Effector memory CD8-positive, alpha-beta T cell (primary cell): Measurements from ENCODE around the gene NSUN2.

Experiments used
- ATAC-seq: fragments of 150-1000 bp; cut with Tn5 transposase; replicated peaks from 2 replicates; pipeline ENCODE4 v1.10.0; 2021; ENCODE audit warnings: mild to moderate bottlenecking, moderate library complexity
- DNase-seq, 3 experiments: peaks; one replicate each; pipeline ENCODE4 v3.0.0; 2021
- H3K27ac Mint-ChIP-seq, 2 donors: one replicate each; pipeline ENCODE4 v1.8.0; 2022; ENCODE audit warnings: mild to moderate bottlenecking in 2 of 2, mixed read lengths in 2 of 2, moderate library complexity in 2 of 2
- H3K27me3 Mint-ChIP-seq, 2 donors: one replicate each; pipeline ENCODE4 v1.8.0; 2022; ENCODE audit warnings: mixed read lengths in 2 of 2
- H3K36me3 Mint-ChIP-seq: one replicate; pipeline ENCODE4 v1.8.0; 2022; ENCODE audit warnings: mild to moderate bottlenecking, moderate library complexity, mixed read lengths; ENCODE audit not compliant: insufficient read depth
- H3K4me1 Mint-ChIP-seq, 2 donors: one replicate each; pipeline ENCODE4 v1.8.0; 2022; ENCODE audit warnings: low read depth in 2 of 2, mixed read lengths in 2 of 2
- H3K4me3 Mint-ChIP-seq, 2 donors: one replicate each; pipeline ENCODE4 v1.8.0; 2022; ENCODE audit warnings: mild to moderate bottlenecking in 2 of 2, mixed read lengths in 2 of 2, moderate library complexity in 2 of 2
- H3K9me3 Mint-ChIP-seq, 2 donors: one replicate each; pipeline ENCODE4 v1.8.0; 2022; ENCODE audit warnings: mixed read lengths in 2 of 2

Gene NSUN2

GRCh38 chr5:6607559-6607936 is 25.3 kb downstream of the NSUN2 start:
- Mint-ChIP-seq H3K36me3 (peaks cover 97% of the 10 kb centered on the region), H3K4me1 (peaks cover 1 to 5% of the 10 kb centered on the region in 2 donors), H3K4me3 (no peak overlapping the region), H3K27me3 (no peaks in the 10 kb centered on the region), H3K9me3 (no peaks in the 10 kb centered on the region), H3K27ac (no peak overlapping the region)
- DNase-seq (no peak), ATAC-seq (no peak)

DNA sequence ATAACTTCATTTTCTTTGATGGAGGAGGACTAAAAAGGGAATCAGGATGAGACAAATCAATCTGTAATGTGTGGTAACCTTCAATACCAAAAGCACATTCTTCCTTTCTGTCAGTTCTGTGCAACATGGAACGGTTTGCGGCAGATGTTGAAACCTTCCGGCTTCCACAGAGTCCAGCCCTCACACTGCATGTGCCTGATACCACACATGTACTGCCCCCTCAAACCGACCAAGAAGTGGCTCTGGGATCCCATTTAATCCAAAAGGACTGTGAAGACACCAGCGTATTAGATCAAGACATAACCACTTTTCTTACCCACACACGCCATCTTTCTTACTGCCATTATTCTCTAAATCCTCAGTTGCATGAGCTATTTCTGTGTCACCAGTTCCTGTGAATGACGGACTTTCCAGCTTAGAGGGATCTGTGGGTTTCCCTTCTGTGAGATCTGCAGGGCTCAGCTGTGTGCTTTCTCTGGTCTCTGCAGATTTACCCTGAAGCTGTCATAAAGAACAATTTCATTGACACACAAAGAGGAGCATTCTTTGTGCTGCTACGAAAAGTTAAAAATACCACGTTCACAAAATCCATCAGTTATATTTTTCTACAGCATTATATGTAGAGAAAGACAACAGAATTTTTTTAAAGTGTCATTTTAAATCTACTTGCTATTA is 25.8 kb downstream of the NSUN2 start:
- Mint-ChIP-seq H3K36me3 (peaks cover 97% of the 10 kb centered on the region), H3K9me3 (no peaks in the 10 kb centered on the region), H3K27ac (no peak overlapping the region), H3K27me3 (no peaks in the 10 kb centered on the region), H3K4me1 (peaks cover 0 to 1% of the 10 kb centered on the region in 2 donors), H3K4me3 (no peak overlapping the region)
- ATAC-seq, result no peak
- DNase-seq, result no peak

DNA sequence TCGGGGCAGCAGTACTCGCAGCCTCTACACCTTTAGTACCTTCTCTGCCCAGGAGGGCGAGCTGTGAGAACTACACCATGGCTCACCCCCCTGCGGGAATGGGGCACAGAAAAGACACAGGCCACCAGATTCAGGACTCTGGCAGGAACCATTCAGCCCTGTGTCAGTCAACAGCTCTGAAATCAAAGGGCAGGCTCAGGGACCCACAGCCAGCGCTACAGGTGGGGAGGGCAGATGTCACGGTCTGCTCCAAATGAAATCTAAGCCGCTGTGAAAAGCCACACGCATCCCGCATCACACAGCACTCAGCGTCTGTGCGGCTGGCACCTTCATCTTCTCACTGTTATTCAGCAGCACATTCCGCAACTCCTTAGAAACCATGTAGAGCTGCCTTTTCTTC is 27.9 kb downstream of the NSUN2 start:
- H3K4me1 Mint-ChIP-seq, result no peaks in the 10 kb centered on the region
- H3K27me3 Mint-ChIP-seq, result no peaks in the 10 kb centered on the region
- DNase-seq (no peak), ATAC-seq (no peak)
- H3K4me3 Mint-ChIP-seq, result no peak overlapping the region
- H3K27ac Mint-ChIP-seq, result peak overlapping the region in 1 of 2 donors; percentile 54
- peaks cover 97% of the 10 kb centered on the region for H3K36me3 Mint-ChIP-seq
- H3K9me3 Mint-ChIP-seq, result no peaks in the 10 kb centered on the region

- Mint-ChIP-seq H3K36me3 (peaks cover 96% of the 10 kb centered on the region), H3K4me1 (no peaks in the 10 kb centered on the region), H3K4me3 (no peak overlapping the region), H3K27me3 (no peaks in the 10 kb centered on the region), H3K27ac (no peak overlapping the region), H3K9me3 (no peaks in the 10 kb centered on the region)
- no peak for DNase-seq
- ATAC-seq, result no peak
Observed at GRCh38 chr5:6604341-6604740, 28.5 kb downstream of the NSUN2 start.

- ATAC-seq, result no peak
- no peaks in the 10 kb centered on the region for H3K27me3 Mint-ChIP-seq
- no peak overlapping the region for H3K27ac Mint-ChIP-seq
- no peaks in the 10 kb centered on the region for H3K9me3 Mint-ChIP-seq
- H3K36me3 Mint-ChIP-seq, result peaks cover 95% of the 10 kb centered on the region
- no peaks in the 10 kb centered on the region for H3K4me1 Mint-ChIP-seq
- no peak for DNase-seq
- no peak overlapping the region for H3K4me3 Mint-ChIP-seq
Observed at GRCh38 chr5:6603643-6604042, 29.2 kb downstream of the NSUN2 start.

DNA sequence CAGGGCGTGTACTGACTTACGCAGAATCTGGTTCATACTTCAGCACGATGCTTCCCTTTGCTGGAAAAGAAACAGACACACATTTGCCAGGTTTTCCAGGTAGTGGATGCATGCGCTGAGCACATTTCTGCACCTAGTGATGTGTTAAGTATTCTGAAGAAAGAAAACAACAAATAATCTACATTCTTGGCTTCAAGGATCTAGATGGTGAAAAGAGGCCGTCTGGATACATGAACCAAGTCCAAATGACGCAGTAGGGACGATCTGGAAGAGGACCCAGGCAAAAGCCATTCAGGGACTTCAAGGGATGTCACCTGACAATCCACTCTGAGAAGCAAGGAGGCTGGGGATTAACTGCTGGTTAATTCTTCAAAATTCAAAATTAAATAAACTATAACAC is 30.4 kb downstream of the NSUN2 start:
- no peak for DNase-seq
- H3K4me3 Mint-ChIP-seq, result no peak overlapping the region
- ATAC-seq, result no peak
- no peaks in the 10 kb centered on the region for H3K4me1 Mint-ChIP-seq
- H3K27ac Mint-ChIP-seq, result no peak overlapping the region
- H3K27me3 Mint-ChIP-seq, result no peaks in the 10 kb centered on the region
- peaks cover 90% of the 10 kb centered on the region for H3K36me3 Mint-ChIP-seq
- H3K9me3 Mint-ChIP-seq, result no peaks in the 10 kb centered on the region

DNA sequence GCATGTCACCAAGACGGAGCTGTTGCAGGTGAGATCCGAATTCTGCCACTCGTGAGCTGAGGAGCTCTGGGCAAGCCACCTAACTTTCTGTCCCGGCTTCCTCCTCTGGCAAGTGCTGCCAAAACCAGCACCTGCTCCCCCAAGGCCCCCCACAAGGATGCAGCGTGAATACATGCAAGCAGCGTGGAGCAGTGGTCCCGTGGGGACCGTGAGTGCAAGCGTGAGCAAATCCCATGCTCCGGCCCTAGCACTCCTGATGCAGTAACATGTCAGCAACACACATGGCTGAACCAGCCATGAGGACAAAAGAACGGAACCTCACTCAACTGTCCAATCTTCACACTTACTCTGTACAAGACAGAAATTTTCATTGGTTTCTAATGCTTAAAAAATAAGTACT is 31.0 kb downstream of the NSUN2 start:
- Mint-ChIP-seq H3K4me3 (no peak overlapping the region), H3K27me3 (no peaks in the 10 kb centered on the region), H3K9me3 (no peaks in the 10 kb centered on the region), H3K36me3 (peaks cover 83% of the 10 kb centered on the region), H3K4me1 (no peaks in the 10 kb centered on the region), H3K27ac (no peak overlapping the region)
- ATAC-seq (no peak), DNase-seq (no peak)

DNA sequence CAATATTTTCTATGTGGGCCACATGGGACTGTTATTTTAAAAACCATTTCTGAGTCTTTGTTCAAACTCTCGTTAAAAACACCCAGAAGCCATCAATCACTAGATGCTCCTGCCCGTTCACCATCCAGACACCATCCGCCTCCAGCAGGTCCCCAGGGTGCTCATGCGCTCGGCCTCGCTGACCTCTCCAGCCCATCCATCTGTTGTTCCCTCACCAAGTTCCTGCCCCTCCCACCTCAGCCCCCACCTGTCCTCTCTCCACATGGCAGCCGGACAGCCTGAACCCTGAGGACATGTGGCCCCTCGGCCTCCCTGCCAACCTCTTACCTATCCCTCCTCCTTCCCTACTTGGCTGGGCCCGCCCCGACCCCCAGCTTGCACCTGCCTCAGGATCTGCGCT is 31.6 kb downstream of the NSUN2 start:
- no peak overlapping the region for H3K27ac Mint-ChIP-seq
- H3K36me3 Mint-ChIP-seq, result peaks cover 78% of the 10 kb centered on the region

GRCh38 chr5:6599739-6600138 is 33.1 kb downstream of the NSUN2 start:
- H3K4me3 Mint-ChIP-seq, result no peak overlapping the region
- no peak for DNase-seq
- no peaks in the 10 kb centered on the region for H3K27me3 Mint-ChIP-seq
- ATAC-seq, result no peak
- H3K4me1 Mint-ChIP-seq, result no peaks in the 10 kb centered on the region
- H3K36me3 Mint-ChIP-seq, result peaks cover 65% of the 10 kb centered on the region
- no peak overlapping the region for H3K27ac Mint-ChIP-seq
- no peaks in the 10 kb centered on the region for H3K9me3 Mint-ChIP-seq

More for the DNA sequence above, 31.6 kb downstream of the NSUN2 start:
- DNase-seq, result no peak
- no peak overlapping the region for H3K4me3 Mint-ChIP-seq
- no peaks in the 10 kb centered on the region for H3K9me3 Mint-ChIP-seq
- H3K27me3 Mint-ChIP-seq, result no peaks in the 10 kb centered on the region
- no peaks in the 10 kb centered on the region for H3K4me1 Mint-ChIP-seq
- ATAC-seq, result no peak

- ATAC-seq, result no peak
- no peaks in the 10 kb centered on the region for H3K27me3 Mint-ChIP-seq
- DNase-seq, result no peak
- peaks cover 52% of the 10 kb centered on the region for H3K36me3 Mint-ChIP-seq
- no peaks in the 10 kb centered on the region for H3K9me3 Mint-ChIP-seq
- no peaks in the 10 kb centered on the region for H3K4me1 Mint-ChIP-seq
- H3K27ac Mint-ChIP-seq, result no peak overlapping the region
- H3K4me3 Mint-ChIP-seq, result no peak overlapping the region
Observed at GRCh38 chr5:6598351-6598900, 34.4 kb downstream of the NSUN2 start.

GRCh38 chr5:6597557-6597956 is 35.3 kb downstream of the NSUN2 start:
- DNase-seq (no peak), ATAC-seq (no peak)
- Mint-ChIP-seq H3K27me3 (no peaks in the 10 kb centered on the region), H3K27ac (peak overlapping the region in 1 of 2 donors; percentile 24), H3K9me3 (no peaks in the 10 kb centered on the region), H3K36me3 (peaks cover 44% of the 10 kb centered on the region), H3K4me1 (no peaks in the 10 kb centered on the region), H3K4me3 (no peak overlapping the region)

GRCh38 chr5:6596388-6596787 is 36.5 kb downstream of the NSUN2 start:
- Mint-ChIP-seq H3K36me3 (peaks cover 32% of the 10 kb centered on the region), H3K4me3 (no peak overlapping the region), H3K4me1 (no peaks in the 10 kb centered on the region), H3K27ac (peak overlapping the region in 1 of 2 donors; percentile 42), H3K9me3 (no peaks in the 10 kb centered on the region), H3K27me3 (no peaks in the 10 kb centered on the region)
- DNase-seq (no peak), ATAC-seq (no peak)

- ATAC-seq, result no peak
- no peak overlapping the region for H3K4me3 Mint-ChIP-seq
- H3K27ac Mint-ChIP-seq, result no peak overlapping the region
- H3K4me1 Mint-ChIP-seq, result no peaks in the 10 kb centered on the region
- peaks cover 22% of the 10 kb centered on the region for H3K36me3 Mint-ChIP-seq
- no peaks in the 10 kb centered on the region for H3K27me3 Mint-ChIP-seq
- DNase-seq, result no peak
- no peaks in the 10 kb centered on the region for H3K9me3 Mint-ChIP-seq
Observed at GRCh38 chr5:6595405-6595804, 37.4 kb downstream of the NSUN2 start.

DNA sequence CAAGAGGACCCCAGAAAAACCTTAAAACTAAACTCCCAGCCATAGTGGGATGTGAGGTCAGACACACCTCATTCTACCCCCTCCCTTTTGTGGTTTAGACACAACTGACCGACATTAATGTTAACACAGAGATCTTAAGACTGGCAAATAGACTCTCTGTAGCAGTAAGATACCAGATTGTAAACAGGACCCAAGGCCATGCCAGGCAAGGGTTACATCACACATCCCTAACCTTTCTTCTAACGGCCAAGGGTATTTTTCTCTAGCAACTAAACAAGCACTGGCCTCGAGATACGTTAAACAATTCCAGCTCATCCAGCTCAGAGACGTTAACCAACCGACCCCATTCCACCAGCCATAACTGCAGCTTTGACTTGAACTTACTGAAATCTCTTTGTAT is 38.8 kb downstream of the NSUN2 start:
- ATAC-seq (no peak), DNase-seq (no peak)
- H3K27me3 Mint-ChIP-seq, result no peaks in the 10 kb centered on the region
- H3K36me3 Mint-ChIP-seq, result peaks cover 10% of the 10 kb centered on the region
- no peaks in the 10 kb centered on the region for H3K9me3 Mint-ChIP-seq
- no peak overlapping the region for H3K4me3 Mint-ChIP-seq
- no peaks in the 10 kb centered on the region for H3K4me1 Mint-ChIP-seq
- H3K27ac Mint-ChIP-seq, result no peak overlapping the region
